ENCODE data around the gene EML1.

- no peak for TF ChIP-seq EP300 (IDR thresholded peaks at IDR 0.05)
- TF ChIP-seq, protein P1, sequence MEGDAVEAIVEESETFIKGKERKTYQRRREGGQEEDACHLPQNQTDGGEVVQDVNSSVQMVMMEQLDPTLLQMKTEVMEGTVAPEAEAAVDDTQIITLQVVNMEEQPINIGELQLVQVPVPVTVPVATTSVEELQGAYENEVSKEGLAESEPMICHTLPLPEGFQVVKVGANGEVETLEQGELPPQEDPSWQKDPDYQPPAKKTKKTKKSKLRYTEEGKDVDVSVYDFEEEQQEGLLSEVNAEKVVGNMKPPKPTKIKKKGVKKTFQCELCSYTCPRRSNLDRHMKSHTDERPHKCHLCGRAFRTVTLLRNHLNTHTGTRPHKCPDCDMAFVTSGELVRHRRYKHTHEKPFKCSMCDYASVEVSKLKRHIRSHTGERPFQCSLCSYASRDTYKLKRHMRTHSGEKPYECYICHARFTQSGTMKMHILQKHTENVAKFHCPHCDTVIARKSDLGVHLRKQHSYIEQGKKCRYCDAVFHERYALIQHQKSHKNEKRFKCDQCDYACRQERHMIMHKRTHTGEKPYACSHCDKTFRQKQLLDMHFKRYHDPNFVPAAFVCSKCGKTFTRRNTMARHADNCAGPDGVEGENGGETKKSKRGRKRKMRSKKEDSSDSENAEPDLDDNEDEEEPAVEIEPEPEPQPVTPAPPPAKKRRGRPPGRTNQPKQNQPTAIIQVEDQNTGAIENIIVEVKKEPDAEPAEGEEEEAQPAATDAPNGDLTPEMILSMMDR (IDR thresholded peaks at IDR 0.05) = no peak
Observed at GRCh38 chr14:99981806-99982205, 188.6 kb downstream of the EML1 start.
